ENCODE results near the gene RBMS2.
A peak's percentile ranks its signal among the peaks of the same experiment; 100 is the strongest.

Gene RBMS2

DNA sequence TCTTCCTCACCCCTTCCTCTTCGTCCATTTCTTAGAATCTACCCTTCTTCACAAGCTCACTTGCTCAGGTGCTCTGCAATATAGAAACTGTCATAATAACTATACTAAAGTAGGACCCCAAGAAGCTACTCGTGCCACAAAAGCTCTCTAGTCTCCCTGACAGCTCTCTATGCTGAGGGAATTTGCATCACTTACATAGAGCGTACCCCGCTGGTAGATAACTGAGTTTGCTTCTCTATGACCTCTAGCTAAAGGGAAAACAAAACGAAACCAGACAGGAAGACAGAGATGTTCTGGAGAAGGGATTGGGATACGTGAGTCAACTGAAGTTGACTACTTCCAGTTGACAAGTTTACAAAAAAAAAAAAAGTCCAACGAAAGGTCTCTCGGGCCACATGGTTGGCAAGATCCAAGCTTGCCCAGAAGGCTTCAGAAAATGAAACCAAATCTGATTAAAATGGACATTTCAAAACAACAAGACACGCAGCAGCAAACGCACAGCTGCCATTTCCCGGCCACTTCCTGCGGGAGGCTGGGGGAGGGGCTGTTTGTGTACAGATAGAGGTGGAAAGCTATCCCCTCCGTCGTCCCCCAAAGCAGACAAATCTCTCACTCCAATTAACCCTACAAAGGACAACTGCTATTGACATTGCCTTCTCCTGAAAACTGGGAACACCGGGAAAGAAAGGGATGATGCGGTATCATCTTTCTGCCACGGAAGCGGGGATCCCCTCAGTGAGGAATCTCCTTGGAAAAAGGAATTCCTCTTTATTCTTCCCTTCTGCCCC, 107.2 kb downstream of the RBMS2 start (continued):
- TF ChIP-seq, protein P1, sequence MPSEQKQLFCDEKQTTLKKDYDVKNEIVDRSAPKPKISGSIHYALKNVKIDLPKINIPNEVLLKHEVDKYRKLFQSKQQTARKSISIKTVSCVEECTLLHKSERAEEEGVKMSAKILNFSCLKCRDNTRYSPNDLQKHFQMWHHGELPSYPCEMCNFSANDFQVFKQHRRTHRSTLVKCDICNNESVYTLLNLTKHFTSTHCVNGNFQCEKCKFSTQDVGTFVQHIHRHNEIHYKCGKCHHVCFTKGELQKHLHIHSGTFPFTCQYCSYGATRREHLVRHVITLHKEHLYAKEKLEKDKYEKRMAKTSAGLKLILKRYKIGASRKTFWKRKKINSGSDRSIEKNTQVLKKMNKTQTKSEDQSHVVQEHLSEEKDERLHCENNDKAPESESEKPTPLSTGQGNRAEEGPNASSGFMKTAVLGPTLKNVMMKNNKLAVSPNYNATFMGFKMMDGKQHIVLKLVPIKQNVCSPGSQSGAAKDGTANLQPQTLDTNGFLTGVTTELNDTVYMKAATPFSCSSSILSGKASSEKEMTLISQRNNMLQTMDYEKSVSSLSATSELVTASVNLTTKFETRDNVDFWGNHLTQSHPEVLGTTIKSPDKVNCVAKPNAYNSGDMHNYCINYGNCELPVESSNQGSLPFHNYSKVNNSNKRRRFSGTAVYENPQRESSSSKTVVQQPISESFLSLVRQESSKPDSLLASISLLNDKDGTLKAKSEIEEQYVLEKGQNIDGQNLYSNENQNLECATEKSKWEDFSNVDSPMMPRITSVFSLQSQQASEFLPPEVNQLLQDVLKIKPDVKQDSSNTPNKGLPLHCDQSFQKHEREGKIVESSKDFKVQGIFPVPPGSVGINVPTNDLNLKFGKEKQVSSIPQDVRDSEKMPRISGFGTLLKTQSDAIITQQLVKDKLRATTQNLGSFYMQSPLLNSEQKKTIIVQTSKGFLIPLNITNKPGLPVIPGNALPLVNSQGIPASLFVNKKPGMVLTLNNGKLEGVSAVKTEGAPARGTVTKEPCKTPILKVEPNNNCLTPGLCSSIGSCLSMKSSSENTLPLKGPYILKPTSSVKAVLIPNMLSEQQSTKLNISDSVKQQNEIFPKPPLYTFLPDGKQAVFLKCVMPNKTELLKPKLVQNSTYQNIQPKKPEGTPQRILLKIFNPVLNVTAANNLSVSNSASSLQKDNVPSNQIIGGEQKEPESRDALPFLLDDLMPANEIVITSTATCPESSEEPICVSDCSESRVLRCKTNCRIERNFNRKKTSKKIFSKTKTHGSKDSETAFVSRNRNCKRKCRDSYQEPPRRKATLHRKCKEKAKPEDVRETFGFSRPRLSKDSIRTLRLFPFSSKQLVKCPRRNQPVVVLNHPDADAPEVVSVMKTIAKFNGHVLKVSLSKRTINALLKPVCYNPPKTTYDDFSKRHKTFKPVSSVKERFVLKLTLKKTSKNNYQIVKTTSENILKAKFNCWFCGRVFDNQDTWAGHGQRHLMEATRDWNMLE (tag by site-specific recombination; conservative IDR thresholded peaks at IDR 0.05; ENCODE audit: low read depth), result no peak
- 0 out of 2 replicates have a peak, but pooled peaks have one; percentile 27 for TF ChIP-seq ZBTB20 (tag by site-specific recombination; IDR thresholded peaks at IDR 0.05)
- no peak for TF ChIP-seq GLIS2 (tag by site-specific recombination; IDR thresholded peaks at IDR 0.05)
- TF ChIP-seq, protein P2, sequence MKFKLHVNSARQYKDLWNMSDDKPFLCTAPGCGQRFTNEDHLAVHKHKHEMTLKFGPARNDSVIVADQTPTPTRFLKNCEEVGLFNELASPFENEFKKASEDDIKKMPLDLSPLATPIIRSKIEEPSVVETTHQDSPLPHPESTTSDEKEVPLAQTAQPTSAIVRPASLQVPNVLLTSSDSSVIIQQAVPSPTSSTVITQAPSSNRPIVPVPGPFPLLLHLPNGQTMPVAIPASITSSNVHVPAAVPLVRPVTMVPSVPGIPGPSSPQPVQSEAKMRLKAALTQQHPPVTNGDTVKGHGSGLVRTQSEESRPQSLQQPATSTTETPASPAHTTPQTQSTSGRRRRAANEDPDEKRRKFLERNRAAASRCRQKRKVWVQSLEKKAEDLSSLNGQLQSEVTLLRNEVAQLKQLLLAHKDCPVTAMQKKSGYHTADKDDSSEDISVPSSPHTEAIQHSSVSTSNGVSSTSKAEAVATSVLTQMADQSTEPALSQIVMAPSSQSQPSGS (tag by site-specific recombination; IDR thresholded peaks at IDR 0.05; ENCODE audit: low read depth), result no peak
- peak; percentile 94 for TF ChIP-seq ZBTB17 (tag by site-specific recombination; IDR thresholded peaks at IDR 0.05)
- TF ChIP-seq, protein P3, sequence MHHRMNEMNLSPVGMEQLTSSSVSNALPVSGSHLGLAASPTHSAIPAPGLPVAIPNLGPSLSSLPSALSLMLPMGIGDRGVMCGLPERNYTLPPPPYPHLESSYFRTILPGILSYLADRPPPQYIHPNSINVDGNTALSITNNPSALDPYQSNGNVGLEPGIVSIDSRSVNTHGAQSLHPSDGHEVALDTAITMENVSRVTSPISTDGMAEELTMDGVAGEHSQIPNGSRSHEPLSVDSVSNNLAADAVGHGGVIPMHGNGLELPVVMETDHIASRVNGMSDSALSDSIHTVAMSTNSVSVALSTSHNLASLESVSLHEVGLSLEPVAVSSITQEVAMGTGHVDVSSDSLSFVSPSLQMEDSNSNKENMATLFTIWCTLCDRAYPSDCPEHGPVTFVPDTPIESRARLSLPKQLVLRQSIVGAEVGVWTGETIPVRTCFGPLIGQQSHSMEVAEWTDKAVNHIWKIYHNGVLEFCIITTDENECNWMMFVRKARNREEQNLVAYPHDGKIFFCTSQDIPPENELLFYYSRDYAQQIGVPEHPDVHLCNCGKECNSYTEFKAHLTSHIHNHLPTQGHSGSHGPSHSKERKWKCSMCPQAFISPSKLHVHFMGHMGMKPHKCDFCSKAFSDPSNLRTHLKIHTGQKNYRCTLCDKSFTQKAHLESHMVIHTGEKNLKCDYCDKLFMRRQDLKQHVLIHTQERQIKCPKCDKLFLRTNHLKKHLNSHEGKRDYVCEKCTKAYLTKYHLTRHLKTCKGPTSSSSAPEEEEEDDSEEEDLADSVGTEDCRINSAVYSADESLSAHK (tag by site-specific recombination; IDR thresholded peaks at IDR 0.05), result 0 out of 2 replicates have a peak, but pooled peaks have one; percentile 26
- TF ChIP-seq YY2 (tag by site-specific recombination; IDR thresholded peaks at IDR 0.05), result peak; percentile 41; the same call in 1 of the 2 replicates
- TF ChIP-seq, protein P4, sequence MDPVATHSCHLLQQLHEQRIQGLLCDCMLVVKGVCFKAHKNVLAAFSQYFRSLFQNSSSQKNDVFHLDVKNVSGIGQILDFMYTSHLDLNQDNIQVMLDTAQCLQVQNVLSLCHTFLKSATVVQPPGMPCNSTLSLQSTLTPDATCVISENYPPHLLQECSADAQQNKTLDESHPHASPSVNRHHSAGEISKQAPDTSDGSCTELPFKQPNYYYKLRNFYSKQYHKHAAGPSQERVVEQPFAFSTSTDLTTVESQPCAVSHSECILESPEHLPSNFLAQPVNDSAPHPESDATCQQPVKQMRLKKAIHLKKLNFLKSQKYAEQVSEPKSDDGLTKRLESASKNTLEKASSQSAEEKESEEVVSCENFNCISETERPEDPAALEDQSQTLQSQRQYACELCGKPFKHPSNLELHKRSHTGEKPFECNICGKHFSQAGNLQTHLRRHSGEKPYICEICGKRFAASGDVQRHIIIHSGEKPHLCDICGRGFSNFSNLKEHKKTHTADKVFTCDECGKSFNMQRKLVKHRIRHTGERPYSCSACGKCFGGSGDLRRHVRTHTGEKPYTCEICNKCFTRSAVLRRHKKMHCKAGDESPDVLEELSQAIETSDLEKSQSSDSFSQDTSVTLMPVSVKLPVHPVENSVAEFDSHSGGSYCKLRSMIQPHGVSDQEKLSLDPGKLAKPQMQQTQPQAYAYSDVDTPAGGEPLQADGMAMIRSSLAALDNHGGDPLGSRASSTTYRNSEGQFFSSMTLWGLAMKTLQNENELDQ (tag by site-specific recombination; IDR thresholded peaks at IDR 0.05; ENCODE audit: low read depth), result no peak
- TF ChIP-seq BCL11A (tag by site-specific recombination; IDR thresholded peaks at IDR 0.05; ENCODE audit: low read depth), result no peak
- TF ChIP-seq ZNF146 (tag by site-specific recombination; IDR thresholded peaks at IDR 0.05), result no peak
- TF ChIP-seq SALL2 (tag by site-specific recombination; IDR thresholded peaks at IDR 0.05; ENCODE audit: borderline replicate concordance), result no peak
- no peak for TF ChIP-seq ZNF596 (tag by site-specific recombination; IDR thresholded peaks at IDR 0.05)
- no peak for TF ChIP-seq ZNF350 (tag by site-specific recombination; IDR thresholded peaks at IDR 0.05)
- TF ChIP-seq, protein P5, sequence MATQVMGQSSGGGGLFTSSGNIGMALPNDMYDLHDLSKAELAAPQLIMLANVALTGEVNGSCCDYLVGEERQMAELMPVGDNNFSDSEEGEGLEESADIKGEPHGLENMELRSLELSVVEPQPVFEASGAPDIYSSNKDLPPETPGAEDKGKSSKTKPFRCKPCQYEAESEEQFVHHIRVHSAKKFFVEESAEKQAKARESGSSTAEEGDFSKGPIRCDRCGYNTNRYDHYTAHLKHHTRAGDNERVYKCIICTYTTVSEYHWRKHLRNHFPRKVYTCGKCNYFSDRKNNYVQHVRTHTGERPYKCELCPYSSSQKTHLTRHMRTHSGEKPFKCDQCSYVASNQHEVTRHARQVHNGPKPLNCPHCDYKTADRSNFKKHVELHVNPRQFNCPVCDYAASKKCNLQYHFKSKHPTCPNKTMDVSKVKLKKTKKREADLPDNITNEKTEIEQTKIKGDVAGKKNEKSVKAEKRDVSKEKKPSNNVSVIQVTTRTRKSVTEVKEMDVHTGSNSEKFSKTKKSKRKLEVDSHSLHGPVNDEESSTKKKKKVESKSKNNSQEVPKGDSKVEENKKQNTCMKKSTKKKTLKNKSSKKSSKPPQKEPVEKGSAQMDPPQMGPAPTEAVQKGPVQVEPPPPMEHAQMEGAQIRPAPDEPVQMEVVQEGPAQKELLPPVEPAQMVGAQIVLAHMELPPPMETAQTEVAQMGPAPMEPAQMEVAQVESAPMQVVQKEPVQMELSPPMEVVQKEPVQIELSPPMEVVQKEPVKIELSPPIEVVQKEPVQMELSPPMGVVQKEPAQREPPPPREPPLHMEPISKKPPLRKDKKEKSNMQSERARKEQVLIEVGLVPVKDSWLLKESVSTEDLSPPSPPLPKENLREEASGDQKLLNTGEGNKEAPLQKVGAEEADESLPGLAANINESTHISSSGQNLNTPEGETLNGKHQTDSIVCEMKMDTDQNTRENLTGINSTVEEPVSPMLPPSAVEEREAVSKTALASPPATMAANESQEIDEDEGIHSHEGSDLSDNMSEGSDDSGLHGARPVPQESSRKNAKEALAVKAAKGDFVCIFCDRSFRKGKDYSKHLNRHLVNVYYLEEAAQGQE (tag by site-specific recombination; IDR thresholded peaks at IDR 0.05), result peak; percentile 23; the same call in 1 of the 2 replicates
- no peak for TF ChIP-seq ZNF157 (tag by site-specific recombination; IDR thresholded peaks at IDR 0.05)
- TF ChIP-seq, protein P6, sequence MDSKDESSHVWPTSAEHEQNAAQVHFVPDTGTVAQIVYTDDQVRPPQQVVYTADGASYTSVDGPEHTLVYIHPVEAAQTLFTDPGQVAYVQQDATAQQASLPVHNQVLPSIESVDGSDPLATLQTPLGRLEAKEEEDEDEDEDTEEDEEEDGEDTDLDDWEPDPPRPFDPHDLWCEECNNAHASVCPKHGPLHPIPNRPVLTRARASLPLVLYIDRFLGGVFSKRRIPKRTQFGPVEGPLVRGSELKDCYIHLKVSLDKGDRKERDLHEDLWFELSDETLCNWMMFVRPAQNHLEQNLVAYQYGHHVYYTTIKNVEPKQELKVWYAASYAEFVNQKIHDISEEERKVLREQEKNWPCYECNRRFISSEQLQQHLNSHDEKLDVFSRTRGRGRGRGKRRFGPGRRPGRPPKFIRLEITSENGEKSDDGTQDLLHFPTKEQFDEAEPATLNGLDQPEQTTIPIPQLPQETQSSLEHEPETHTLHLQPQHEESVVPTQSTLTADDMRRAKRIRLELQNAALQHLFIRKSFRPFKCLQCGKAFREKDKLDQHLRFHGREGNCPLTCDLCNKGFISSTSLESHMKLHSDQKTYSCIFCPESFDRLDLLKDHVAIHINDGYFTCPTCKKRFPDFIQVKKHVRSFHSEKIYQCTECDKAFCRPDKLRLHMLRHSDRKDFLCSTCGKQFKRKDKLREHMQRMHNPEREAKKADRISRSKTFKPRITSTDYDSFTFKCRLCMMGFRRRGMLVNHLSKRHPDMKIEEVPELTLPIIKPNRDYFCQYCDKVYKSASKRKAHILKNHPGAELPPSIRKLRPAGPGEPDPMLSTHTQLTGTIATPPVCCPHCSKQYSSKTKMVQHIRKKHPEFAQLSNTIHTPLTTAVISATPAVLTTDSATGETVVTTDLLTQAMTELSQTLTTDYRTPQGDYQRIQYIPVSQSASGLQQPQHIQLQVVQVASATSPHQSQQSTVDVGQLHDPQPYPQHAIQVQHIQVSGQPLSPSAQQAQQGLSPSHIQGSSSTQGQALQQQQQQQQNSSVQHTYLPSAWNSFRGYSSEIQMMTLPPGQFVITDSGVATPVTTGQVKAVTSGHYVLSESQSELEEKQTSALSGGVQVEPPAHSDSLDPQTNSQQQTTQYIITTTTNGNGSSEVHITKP (tag by site-specific recombination; IDR thresholded peaks at IDR 0.05), result peak; percentile 81
- TF ChIP-seq ZNF394 (tag by site-specific recombination; IDR thresholded peaks at IDR 0.05; ENCODE audit: borderline replicate concordance), result no peak
- no peak for TF ChIP-seq KLF1 (tag by site-specific recombination; IDR thresholded peaks at IDR 0.05)
- TF ChIP-seq PRDM1 (tag by site-specific recombination; IDR thresholded peaks at IDR 0.05), result peak; percentile 82

Data from HEK293 (cell line).